Gastrocnemius medialis (tissue), 4 donors: ENCODE data around the gene ITGA3.

Experiments used
- POLR2A ChIP-seq, 2 donors: fragments of 450-650 bp; IDR thresholded peaks; one replicate each; pipeline ENCODE4 v1.6.1; 2017; ENCODE audit warnings: antibody characterized with exemption in 2 of 2, mild to moderate bottlenecking in 2 of 2, moderate library complexity in 2 of 2
- TF ChIP-seq, protein P1 (sequence below), 5 experiments: fragments of 450-650 bp in 3 of 5; fragments of 200-600 bp in 2 of 5; sonication (generic) in 2 of 5; IDR thresholded peaks in 4 of 5; conservative IDR thresholded peaks in 1 of 5; 1 replicate in 4 of 5; 2 replicates in 1 of 5; pipeline ENCODE4 v1.5.1; 2016 to 2019; ENCODE audit warnings: antibody characterized with exemption in 5 of 5, mild to moderate bottlenecking in 3 of 5, moderate library complexity in 3 of 5

DNA sequence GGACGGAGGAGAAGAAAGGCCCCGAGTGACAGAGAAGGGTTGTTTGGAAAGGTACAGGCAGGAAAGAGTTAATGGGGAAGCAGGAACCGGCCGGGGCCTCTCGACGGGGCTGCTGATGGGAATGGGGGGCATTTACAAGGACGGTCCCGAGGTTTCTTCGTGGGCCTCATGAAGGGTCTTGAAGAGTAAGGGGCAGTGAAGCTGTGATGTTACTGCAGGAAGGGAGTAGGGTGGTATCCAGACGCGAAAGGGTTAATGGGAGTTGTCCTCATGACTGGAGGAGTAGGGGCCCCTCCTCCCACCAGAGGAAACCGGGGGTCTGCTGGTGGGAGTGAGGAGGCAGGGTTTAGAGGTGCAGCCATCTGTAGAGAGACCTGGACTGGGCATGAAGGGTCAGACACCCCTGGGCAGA is 39.7 kb downstream of the ITGA3 start:
- TF ChIP-seq, protein P1, sequence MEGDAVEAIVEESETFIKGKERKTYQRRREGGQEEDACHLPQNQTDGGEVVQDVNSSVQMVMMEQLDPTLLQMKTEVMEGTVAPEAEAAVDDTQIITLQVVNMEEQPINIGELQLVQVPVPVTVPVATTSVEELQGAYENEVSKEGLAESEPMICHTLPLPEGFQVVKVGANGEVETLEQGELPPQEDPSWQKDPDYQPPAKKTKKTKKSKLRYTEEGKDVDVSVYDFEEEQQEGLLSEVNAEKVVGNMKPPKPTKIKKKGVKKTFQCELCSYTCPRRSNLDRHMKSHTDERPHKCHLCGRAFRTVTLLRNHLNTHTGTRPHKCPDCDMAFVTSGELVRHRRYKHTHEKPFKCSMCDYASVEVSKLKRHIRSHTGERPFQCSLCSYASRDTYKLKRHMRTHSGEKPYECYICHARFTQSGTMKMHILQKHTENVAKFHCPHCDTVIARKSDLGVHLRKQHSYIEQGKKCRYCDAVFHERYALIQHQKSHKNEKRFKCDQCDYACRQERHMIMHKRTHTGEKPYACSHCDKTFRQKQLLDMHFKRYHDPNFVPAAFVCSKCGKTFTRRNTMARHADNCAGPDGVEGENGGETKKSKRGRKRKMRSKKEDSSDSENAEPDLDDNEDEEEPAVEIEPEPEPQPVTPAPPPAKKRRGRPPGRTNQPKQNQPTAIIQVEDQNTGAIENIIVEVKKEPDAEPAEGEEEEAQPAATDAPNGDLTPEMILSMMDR (IDR thresholded peaks at IDR 0.05 in 4 of 5, conservative IDR thresholded peaks at IDR 0.05 in 1 of 5): no peak
- no peak for TF ChIP-seq POLR2A (IDR thresholded peaks at IDR 0.05)
